HepG2 (cell line): ENCODE measurements around the gene TSPAN17. TPM values are rescaled to one million over a fixed set of nuclear protein-coding genes. Genes with fewer than 3 reads are reported as not detected.

Experiments
- AGO2 ChIP-seq: fragments of 200-400 bp; formaldehyde crosslinking; optimal IDR thresholded peaks from 2 replicates; pipeline ENCODE3; 2017; ENCODE audit warnings: mild to moderate bottlenecking, low read depth, low read length, moderate library complexity
- CCAR2 ChIP-seq: fragments of 200-400 bp; formaldehyde crosslinking; optimal IDR thresholded peaks from 2 replicates; pipeline ENCODE3; 2018; ENCODE audit warnings: low read depth, mild to moderate bottlenecking, low read length, moderate library complexity
- DPF2 ChIP-seq: sonication (generic); formaldehyde crosslinking; IDR thresholded peaks from 2 replicates; pipeline ENCODE4 v1.4.0; 2020; ENCODE audit warnings: mild to moderate bottlenecking, low read depth, missing genetic modification reagents, borderline replicate concordance
- FOXJ3 ChIP-seq: sonication (generic); formaldehyde crosslinking; IDR thresholded peaks from 2 replicates; pipeline ENCODE4 v1.4.0; 2020; ENCODE audit warnings: missing genetic modification reagents, mild to moderate bottlenecking, borderline replicate concordance
- GABPB1 ChIP-seq: IDR thresholded peaks from 2 replicates; pipeline ENCODE4 v1.6.1; 2016; ENCODE audit warnings: mild to moderate bottlenecking, missing genetic modification reagents, moderate library complexity, missing compliant biosample characterization
- GATA4 ChIP-seq: sonication (generic); IDR thresholded peaks from 2 replicates; pipeline ENCODE4 v1.6.1; 2016; ENCODE audit warnings: antibody characterized with exemption, low read depth, borderline replicate concordance
- HNF4G ChIP-seq, 2 experiments: sonication (generic) in 1 of 2; formaldehyde crosslinking in 1 of 2; IDR thresholded peaks; 2 replicates each; pipeline versions ENCODE4 v1.4.0 to v1.6.1; 2011 to 2020; ENCODE audit warnings: borderline replicate concordance in 2 of 2, low read depth in 2 of 2, mild to moderate bottlenecking in 2 of 2, low read length in 1 of 2, missing genetic modification reagents in 1 of 2, moderate library complexity in 1 of 2
- HNRNPK ChIP-seq: fragments of 200-400 bp; formaldehyde crosslinking; IDR thresholded peaks from 2 replicates; pipeline ENCODE4 v1.6.1; 2018; ENCODE audit warnings: low read length, low read depth, moderate library complexity, mild to moderate bottlenecking; ENCODE audit not compliant: poor library complexity, severe bottlenecking
- IRX3 ChIP-seq: sonication (generic); formaldehyde crosslinking; IDR thresholded peaks from 2 replicates; pipeline ENCODE4 v1.8.1; 2023; ENCODE audit warnings: mild to moderate bottlenecking, low read depth, missing genetic modification reagents, borderline replicate concordance
- MED8 ChIP-seq: sonication (generic); formaldehyde crosslinking; IDR thresholded peaks from 2 replicates; pipeline ENCODE4 v1.8.1; 2023; ENCODE audit warnings: mild to moderate bottlenecking, missing genetic modification reagents; ENCODE audit not compliant: insufficient replicate concordance
- MTA1 ChIP-seq: sonication (generic); formaldehyde crosslinking; IDR thresholded peaks from 2 replicates; pipeline ENCODE4 v1.4.0; 2020; ENCODE audit warnings: missing genetic modification reagents, mild to moderate bottlenecking, borderline replicate concordance
- PBX3 ChIP-seq: sonication (generic); formaldehyde crosslinking; IDR thresholded peaks from 2 replicates; pipeline ENCODE4 v1.8.1; 2023; ENCODE audit warnings: missing genetic modification reagents, inconsistent platforms, borderline replicate concordance
- SMAD1 ChIP-seq: sonication (generic); formaldehyde crosslinking; IDR thresholded peaks from 2 replicates; pipeline ENCODE4 v1.4.0; 2020; ENCODE audit warnings: missing genetic modification reagents, low read depth, mild to moderate bottlenecking, borderline replicate concordance
- SMYD3 ChIP-seq: sonication (generic); formaldehyde crosslinking; IDR thresholded peaks from 2 replicates; pipeline ENCODE4 v1.8.1; 2023; ENCODE audit warnings: mild to moderate bottlenecking, missing genetic modification reagents
- SNRNP70 ChIP-seq: fragments of 200-400 bp; formaldehyde crosslinking; IDR thresholded peaks from 2 replicates; pipeline ENCODE4 v1.6.1; 2017; ENCODE audit warnings: mild to moderate bottlenecking, low read depth, low read length, moderate library complexity
- THAP11 ChIP-seq: IDR thresholded peaks from 2 replicates; pipeline ENCODE4 v1.6.1; 2016; ENCODE audit warnings: missing biosample characterization, missing genetic modification reagents
- TIGD3 ChIP-seq: sonication (generic); formaldehyde crosslinking; IDR thresholded peaks from 2 replicates; pipeline ENCODE4 v1.5.1; 2020; ENCODE audit warnings: mild to moderate bottlenecking, missing genetic modification reagents, borderline replicate concordance
- TMF1 ChIP-seq: sonication (generic); formaldehyde crosslinking; IDR thresholded peaks from 2 replicates; pipeline ENCODE4 v1.8.1; 2022; ENCODE audit warnings: low read depth, missing genetic modification reagents
- U2AF1 ChIP-seq: fragments of 200-400 bp; formaldehyde crosslinking; optimal IDR thresholded peaks from 2 replicates; pipeline ENCODE3; 2017; ENCODE audit warnings: mild to moderate bottlenecking, low read depth, low read length
- ZNF326 ChIP-seq: sonication (generic); formaldehyde crosslinking; IDR thresholded peaks from 2 replicates; pipeline ENCODE4 v1.4.0; 2020; ENCODE audit warnings: missing genetic modification reagents, borderline replicate concordance
- ZNF451 ChIP-seq: sonication (generic); formaldehyde crosslinking; IDR thresholded peaks from 2 replicates; pipeline ENCODE4 v1.5.0; 2020; ENCODE audit warnings: mild to moderate bottlenecking, missing genetic modification reagents
- ZNF547 ChIP-seq: sonication (generic); formaldehyde crosslinking; IDR thresholded peaks from 2 replicates; pipeline ENCODE4 v1.5.1; 2020; ENCODE audit warnings: mild to moderate bottlenecking, missing genetic modification reagents
- ZNF550 ChIP-seq: sonication (generic); formaldehyde crosslinking; IDR thresholded peaks from 2 replicates; pipeline ENCODE4 v1.4.0; 2020; ENCODE audit warnings: mild to moderate bottlenecking, missing genetic modification reagents, borderline replicate concordance
- ZNF563 ChIP-seq: sonication (generic); formaldehyde crosslinking; IDR thresholded peaks from 2 replicates; pipeline ENCODE4 v1.8.0; 2022; ENCODE audit warnings: mild to moderate bottlenecking, moderate library complexity, missing genetic modification reagents
- ZNF652 ChIP-seq: IDR thresholded peaks from 2 replicates; pipeline ENCODE4 v1.6.1; 2016; ENCODE audit warnings: low read depth, borderline replicate concordance
- ZNF777 ChIP-seq: sonication (generic); formaldehyde crosslinking; IDR thresholded peaks from 2 replicates; pipeline ENCODE4 v1.4.0; 2020; ENCODE audit warnings: missing genetic modification reagents
- ZNF780A ChIP-seq: sonication (generic); formaldehyde crosslinking; IDR thresholded peaks from 2 replicates; pipeline ENCODE4 v1.8.0; 2022; ENCODE audit warnings: mild to moderate bottlenecking, missing genetic modification reagents, moderate library complexity
- ZNF878 ChIP-seq: sonication (generic); formaldehyde crosslinking; IDR thresholded peaks from 2 replicates; pipeline ENCODE4 v1.8.1; 2023; ENCODE audit warnings: mild to moderate bottlenecking, missing genetic modification reagents, moderate library complexity
- polyA plus RNA-seq, 8 experiments: library from polyadenylated mRNA; depleted of rRNA in 3 of 8; stranded (reverse) in 7 of 8; unstranded in 1 of 8; fragments of >200 nt; fragmentation: Illumina TruSeq in 4 of 8; extraction: Trizol in 4 of 8; gene quantifications; 2 replicates each; pipeline versions ENCODE4 v1.2.1 to v1.2.3, GENCODE V29; 2011 to 2016; ENCODE audit warnings: low read depth in 4 of 8, missing spikeins in 1 of 8, mixed read lengths in 1 of 8; ENCODE audit not compliant: insufficient read depth in 1 of 8
- total RNA-seq, 5 experiments: library from RNA; depleted of rRNA; stranded (reverse); fragments of >200 nt; fragmentation: Illumina TruSeq; extraction: Trizol; gene quantifications; 2 replicates each; pipeline ENCODE4 v1.2.3, GENCODE V29; 2016; ENCODE audit warnings: low read depth in 1 of 5

Gene TSPAN17
- total and polyA plus RNA-seq, 2 of the 13 experiments (the other 11 are each of a cell fraction or from before 2014, with no cell fraction given), result 11.5 to 15.0 TPM

GRCh38 chr5:176611435-176611834 is 35.8 kb upstream of the TSPAN17 start (continued):
- TF ChIP-seq SMAD1 (CRISPR knock-in tag) (no peak), ZNF550 (CRISPR knock-in tag) (no peak), GABPB1 (CRISPR knock-in tag) (peak; percentile 77), CCAR2 (no peak), ZNF563 (CRISPR knock-in tag) (peak; percentile 34; the same call in 1 of the 2 replicates), ZNF547 (no peak), SNRNP70 (no peak), GATA4 (no peak), U2AF1 (no peak), MTA1 (CRISPR knock-in tag) (no peak), AGO2 (no peak), ZNF326 (CRISPR knock-in tag) (no peak), TIGD3 (CRISPR knock-in tag) (no peak), ZNF777 (CRISPR knock-in tag) (no peak), ZNF878 (CRISPR knock-in tag) (no peak), HNRNPK (no peak), SMYD3 (CRISPR knock-in tag) (no peak), DPF2 (CRISPR knock-in tag) (no peak), ZNF652 (CRISPR knock-in tag) (no peak), ZNF780A (no peak), TMF1 (peak; percentile 56; the same call in 1 of the 2 replicates), FOXJ3 (no peak), THAP11 (CRISPR knock-in tag) (peak; percentile 59), IRX3 (no peak), HNF4G (IDR thresholded peaks at IDR 0.05; ENCODE audit: borderline replicate concordance, low read depth, low read length) (no peak), HNF4G (CRISPR knock-in tag; IDR thresholded peaks at IDR 0.05; ENCODE audit: borderline replicate concordance, low read depth) (no peak), PBX3 (no peak), ZNF451 (CRISPR knock-in tag) (no peak), MED8 (CRISPR knock-in tag) (no peak)
